Astrocyte (in vitro differentiated cells and primary cell): ENCODE results near the gene ZNF584.

ENCODE experiments used
- EZH2 ChIP-seq: IDR thresholded peaks from 2 replicates; pipeline ENCODE4 v1.6.1; 2012; ENCODE audit warnings: mild to moderate bottlenecking, low read length, inconsistent platforms; ENCODE audit not compliant: insufficient read depth
- TF ChIP-seq, protein P1 (sequence below): IDR thresholded peaks from 2 replicates; pipeline ENCODE4 v1.5.1; 2011; ENCODE audit warnings: low read depth, mild to moderate bottlenecking, inconsistent platforms, low read length, moderate library complexity; ENCODE audit not compliant: insufficient read depth

DNA sequence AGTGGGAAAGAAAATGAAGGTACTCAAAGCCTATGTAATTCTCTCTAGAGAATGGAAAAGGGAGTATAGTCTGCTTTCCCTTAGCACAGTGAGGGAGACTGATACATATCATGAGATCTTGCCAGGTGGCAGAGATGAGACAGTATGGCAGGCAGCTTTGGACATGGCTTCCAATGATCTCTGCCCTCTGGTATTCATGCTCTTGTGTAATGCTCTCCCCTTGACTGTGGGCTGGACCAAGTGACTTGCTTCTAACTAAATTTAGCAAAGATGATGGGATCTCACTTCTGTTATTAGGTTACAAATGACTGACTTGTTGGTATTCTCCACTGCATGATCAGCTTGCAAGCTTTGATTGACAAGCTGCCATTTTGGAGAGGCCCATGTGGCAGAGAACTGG, 21.3 kb downstream of the ZNF584 start:
- TF ChIP-seq, protein P1, sequence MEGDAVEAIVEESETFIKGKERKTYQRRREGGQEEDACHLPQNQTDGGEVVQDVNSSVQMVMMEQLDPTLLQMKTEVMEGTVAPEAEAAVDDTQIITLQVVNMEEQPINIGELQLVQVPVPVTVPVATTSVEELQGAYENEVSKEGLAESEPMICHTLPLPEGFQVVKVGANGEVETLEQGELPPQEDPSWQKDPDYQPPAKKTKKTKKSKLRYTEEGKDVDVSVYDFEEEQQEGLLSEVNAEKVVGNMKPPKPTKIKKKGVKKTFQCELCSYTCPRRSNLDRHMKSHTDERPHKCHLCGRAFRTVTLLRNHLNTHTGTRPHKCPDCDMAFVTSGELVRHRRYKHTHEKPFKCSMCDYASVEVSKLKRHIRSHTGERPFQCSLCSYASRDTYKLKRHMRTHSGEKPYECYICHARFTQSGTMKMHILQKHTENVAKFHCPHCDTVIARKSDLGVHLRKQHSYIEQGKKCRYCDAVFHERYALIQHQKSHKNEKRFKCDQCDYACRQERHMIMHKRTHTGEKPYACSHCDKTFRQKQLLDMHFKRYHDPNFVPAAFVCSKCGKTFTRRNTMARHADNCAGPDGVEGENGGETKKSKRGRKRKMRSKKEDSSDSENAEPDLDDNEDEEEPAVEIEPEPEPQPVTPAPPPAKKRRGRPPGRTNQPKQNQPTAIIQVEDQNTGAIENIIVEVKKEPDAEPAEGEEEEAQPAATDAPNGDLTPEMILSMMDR, result no peak
- no peak for TF ChIP-seq EZH2
